Stimulated activated naive CD8-positive, alpha-beta T cell treated with anti-CD3 and anti-CD28 coated beads, Interleukin-15, Interleukin-2, amounts not matched to agents 100 U/mL and 50 U/mL, for 24 hours (primary cell): Measurements from ENCODE around the gene ESYT2.
"Not testable (repeated sequence)": the region's sequence is repeated elsewhere in the genome, so short reads cannot be mapped to it uniquely, and the experiment has no call there.

Experiments
- ATAC-seq: fragments of 150-1000 bp; cut with Tn5 transposase; one replicate; pipeline ENCODE4 v1.10.0; 2021
- DNase-seq: peaks from one replicate; pipeline ENCODE4 v3.0.0; 2021

The ESYT2 gene

DNA sequence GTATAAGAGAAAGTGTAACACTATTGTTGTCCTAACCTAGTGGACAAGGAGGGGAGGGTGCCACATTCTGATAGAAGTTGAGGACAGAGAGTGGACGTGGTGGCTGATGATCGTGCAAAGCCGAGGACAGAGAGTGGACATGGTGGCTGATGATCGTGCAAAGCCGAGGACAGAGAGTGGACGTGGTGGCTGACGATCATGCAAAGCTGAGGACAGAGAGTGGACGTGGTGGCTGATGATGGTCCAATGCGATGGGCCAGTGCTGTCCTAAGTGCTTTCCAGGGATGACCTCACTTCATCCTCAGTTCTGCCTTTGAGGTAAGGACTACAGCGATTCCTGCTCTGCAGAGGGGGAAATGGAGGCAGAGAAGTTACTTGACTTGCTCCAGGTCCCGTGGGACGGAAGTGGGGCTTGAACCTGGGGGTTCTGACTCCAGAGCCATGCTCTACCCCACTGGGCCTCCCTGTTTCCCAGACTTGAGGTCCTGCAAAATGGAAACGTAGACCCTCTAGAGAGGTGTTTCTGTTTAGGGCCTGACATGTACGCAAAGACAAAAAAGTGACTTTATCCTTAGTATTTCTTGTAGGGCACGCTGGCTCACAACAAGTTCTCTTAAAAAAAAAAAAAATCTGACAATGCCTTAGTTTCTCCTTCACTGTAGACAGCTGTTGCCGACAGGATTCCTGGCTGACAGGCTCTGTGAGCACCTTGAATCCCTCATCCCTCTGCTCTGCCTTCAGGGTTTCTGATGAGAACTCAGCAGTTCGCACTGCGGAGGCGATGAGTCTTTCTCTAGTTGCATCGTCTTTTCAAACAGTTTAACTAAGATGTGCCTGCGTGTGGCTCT, 104.4 kb downstream of the ESYT2 start:
- no peak for ATAC-seq
- DNase-seq: no peak

DNA sequence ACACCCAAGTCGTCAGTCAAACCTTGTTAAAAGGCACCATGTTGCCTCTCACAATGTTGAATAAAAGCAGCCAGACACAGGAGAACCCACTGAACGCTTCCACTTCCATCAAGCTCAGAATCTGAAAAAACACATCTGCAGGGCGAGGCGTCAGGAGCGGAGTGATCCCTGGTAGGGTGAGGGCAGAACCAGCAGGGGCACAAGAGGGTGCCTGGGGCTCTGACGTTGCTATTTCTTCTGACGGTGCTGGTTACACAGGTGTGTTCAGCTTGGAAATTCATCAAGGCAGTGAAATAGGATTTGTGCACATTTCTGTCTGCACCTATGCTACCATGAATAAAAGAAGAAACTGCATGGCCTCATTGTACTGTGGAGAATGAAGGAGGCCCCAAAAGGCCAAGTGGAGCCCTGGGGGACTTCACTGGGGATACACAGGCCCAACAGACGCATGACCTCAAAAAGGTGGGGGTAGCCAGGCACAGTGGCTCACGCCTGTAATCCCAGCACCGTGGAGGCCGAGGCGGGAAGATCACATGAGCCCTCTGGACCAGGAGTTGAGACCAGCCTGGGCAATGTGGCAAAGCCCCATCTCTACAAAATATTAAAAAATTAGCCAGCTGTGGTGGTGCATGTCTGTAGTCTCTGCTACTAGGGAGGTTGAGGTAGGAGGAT, 105.5 kb downstream of the ESYT2 start:
- no peak for ATAC-seq
- no peak for DNase-seq

DNA sequence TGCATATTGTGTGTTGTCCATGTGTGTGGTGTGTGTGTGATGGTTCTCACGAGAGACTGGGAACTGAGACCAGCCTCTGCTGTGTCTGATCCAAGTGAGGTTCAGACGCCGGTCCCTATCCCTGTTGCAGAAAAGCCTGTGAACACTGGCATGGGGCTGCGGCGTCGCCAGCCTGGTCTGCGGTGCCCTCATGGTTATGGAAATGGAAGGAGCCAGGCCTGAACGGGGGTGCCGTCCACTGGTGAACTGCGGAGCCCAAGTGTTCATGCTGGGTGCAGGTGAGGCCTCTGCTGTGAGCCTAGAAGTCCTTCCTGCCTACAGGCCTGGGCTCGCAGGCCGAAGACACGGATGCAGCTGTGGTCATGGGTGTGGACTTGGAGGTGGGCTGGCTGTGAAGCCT, 106.0 kb downstream of the ESYT2 start:
- no peak for DNase-seq
- ATAC-seq: no peak

DNA sequence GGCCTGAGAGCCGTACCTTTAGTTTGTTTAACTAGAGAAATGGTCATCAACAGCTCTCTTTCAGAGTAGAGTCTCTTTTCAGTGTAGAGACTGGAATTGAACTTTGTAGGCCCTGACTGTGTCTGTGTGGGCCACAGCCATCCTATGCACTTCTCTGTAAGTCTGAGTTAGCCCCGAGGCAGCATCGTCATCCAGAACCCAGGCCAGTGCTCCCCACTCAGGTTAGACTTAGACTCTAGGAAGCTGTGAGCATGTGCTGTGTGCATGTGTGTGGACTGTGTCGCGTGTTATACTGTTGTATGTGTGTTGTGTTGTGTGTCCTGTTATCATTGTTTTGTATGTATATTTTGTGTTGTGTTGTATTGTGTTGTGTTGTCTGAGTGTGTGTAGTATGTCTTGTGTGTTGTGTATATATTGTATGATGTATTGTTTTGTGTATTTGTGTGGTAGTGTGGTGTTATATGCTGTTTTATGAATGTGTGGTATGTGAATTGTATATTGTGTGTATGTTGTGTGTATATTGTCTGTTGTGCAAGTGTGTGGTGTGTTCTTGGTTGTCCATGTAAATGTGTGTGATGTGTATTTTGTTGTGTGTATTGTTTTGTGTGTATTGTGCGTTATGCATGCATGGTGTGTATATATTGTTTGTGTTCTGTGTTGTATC, 106.6 kb downstream of the ESYT2 start:
- ATAC-seq: no peak
- DNase-seq: no peak

DNA sequence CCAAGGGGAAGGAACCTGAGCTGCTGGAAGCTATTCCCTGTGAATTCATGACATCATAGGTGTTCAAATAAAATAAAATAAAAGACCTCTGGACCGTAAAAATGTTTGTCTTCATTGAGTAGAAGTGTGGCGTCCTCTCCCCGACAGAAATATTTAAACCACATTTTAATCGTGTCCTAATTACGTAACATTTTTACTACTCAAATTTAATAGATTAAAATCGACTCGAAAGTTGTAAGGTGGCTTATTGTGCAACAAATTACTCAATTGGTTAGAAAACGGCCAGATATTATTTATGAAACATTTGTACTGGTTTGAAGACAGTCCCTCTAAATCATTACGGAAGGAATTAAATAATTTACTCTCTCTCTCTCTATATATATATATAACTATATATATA, 109.2 kb downstream of the ESYT2 start:
- ATAC-seq (no peak), DNase-seq (no peak)

DNA sequence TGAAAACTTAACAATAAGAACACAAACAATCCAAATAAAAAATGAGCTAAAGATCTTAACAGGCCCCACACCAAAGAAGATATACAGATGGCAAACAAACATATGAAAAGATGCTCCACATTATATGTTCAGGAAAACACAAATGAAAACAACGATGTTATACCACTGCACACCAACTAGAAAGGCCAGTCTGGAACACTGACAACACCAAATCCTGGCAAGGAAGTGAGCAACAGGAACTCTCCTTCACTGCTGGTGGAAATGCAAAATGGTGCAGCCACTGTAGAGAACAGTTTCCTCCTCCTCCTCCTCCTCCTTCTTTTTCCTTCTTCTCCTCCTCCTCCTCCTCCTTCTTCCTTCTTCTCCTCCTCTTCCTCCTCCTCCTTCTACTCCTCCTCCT, 112.5 kb downstream of the ESYT2 start:
- no peak for DNase-seq
- ATAC-seq: no peak

DNA sequence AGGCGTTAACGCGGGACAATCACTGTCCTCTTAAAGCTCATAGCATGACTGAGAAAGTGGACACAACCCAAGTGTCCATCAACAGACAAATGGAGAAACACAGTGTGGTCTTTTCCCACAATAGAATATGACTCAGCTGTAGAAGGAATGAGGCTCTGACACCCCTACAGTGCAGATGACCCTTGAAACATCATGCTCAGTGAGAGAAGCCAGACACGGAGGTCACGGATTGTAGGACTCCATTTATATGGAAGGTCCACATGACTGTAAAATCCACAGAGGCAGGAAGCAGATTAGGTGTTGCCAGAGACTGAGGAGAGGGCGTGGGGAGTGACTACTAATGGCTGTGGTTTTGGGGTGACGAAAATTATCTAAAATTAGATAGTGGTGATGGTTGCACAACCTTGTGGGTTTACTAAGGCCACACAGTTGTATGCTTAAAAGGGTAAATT, 118.6 kb downstream of the ESYT2 start:
- DNase-seq (no peak), ATAC-seq (no peak)

DNA sequence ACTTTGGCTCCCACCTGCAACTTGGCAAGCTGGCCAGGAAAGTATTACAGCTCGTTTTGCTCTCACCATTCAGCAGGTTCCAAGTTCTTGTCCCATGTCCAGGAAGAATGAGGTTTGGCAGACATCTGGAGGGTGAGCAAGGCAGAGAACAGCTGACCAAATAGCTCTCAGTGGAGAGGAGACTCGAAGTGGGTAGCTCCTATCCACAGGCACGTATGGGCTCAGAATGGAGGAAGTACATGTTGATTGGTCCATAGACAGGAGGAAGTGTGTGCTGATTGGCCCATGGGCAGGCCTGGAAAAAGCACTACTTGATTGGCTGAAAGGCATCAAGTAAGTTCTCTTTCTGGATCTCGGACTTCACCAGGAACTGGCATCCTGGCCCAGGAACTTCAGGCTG, 121.7 kb downstream of the ESYT2 start:
- ATAC-seq: no peak
- DNase-seq: no peak

DNA sequence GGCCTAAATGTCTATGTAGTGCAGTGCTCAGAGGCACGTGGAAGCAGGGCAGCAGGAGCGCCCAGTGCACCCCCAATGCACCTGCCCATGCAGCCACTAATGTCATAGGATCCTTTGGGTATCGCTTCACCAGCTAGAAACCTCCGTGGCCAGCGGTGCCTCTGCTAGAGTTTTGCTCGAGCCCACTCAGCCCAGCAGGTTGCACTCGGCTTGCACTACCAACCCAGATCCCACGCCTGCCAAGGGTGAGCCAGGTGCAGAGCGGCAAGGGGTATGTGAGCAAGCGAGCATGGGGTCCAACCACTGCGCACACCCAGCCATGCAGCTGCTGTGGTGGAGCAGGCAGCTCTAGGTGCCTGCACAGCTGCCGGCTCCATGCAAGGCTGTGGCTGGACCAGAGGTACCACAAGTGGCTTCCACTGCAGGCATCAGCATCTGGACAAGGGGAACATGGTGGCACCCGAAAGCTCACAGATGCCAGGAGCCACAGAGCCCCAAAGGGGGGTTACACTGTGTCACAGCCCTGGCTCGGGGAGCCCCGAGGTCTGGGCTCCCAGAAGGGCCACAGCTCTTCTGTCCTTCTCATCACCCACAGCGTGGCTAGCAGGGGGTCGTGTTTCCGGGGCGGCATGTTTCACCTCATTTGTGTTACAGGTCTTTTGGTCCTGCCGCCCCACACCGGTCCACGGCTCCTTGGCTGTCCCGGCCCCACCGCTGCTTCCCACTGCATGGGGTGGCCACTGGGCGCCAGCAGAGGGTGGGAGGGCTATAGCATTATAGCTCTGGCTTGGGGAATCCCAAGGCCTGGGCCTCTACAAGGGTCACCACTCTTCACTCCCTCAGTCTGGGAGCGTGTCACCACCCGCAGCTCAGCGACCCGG, 122.4 kb downstream of the ESYT2 start:
- no peak for DNase-seq
- no peak for ATAC-seq

DNA sequence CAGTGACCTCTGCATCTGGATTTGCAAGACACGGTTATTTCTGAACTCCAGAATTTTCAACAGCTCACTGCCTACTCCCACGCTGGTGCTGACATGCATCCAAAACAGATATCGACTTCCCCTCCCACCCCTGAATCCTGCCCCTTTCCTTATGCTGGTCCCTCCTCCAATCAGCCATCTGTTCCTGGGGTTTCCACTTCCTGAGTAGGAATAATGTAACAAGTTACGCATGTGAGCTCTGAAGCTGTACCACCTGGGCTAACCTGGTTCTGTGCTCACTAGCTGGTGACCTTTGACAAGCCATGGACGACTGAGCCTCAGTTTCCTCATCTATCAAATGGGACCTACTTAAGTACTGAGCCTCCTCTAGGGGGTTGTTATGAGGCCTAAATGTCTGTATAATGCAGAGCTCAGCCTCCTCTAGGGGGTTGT, 123.0 kb downstream of the ESYT2 start:
- no peak for ATAC-seq

DNA sequence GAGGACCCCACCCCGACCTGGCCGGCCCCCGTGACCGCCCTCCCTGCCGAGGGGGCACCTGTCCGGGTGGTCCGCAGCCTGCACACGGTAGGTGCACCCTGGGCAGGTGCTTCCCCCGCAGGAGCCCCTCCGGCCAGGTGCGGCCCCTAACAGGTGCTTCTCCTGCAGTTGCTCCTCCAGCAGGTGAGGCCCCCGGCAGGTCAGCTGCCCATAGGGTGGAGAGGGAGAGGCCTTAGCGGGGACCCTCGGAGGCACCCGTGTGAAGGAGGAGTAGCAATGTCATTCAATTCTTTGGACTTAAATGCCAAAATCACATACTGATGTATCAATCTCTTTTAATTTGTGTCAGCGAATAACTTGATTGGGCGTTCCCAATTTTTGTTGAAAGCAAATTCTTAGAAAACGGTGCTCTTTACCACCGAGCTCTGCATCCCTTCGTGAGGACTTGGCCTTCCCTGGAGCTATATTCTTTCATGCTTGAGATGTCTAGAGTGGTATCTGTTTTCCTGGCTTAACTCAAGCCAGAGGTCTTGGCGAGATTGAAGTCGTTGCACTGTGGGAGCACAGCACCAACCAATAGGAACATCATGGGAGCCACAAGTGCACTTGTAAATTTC, 124.0 kb downstream of the ESYT2 start:
- DNase-seq (no peak), ATAC-seq (no peak)

More for the DNA sequence above, 123.0 kb downstream of the ESYT2 start:
- no peak for DNase-seq

DNA sequence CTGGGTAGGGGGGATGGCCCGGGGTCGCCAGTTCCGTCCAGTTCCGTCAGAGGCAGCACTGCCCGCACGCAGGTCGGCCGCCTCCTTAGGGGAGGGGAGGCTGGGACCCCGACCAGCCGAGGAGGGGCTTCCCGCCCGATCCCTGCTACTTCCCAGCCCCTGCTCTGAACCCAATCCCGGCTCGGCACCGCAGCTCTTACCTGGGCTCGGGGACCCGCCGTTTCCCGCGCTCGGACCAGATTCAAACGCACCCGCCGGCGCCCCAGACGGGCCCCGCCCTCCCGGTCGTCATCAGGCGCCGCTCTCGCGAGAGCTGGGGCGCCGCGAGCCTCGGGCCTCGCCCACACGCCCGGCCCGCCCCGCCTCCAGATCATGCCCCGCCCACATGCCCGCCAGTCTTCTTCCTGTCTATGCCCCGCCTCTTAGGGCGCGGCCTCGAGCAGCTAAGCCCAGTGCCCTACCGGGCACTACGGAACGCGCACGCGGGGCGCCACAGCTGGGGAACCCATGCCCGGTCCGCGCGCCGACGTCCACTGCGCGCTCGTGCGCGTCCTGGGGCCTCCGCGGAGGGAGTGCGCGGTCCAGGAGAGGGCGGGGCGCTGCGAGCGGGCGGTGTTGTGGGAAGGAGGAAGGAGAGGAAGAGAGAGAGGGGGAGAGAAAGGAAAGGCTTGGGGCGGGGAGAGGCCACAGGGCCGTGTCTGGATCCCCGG, 124.6 kb downstream of the ESYT2 start, which contains the start of gene NCAPG2:
NCAPG2 (minus strand) TSS at position 281 of the 710 bp plus-strand sequence. CDS start 2,905 bp downstream, outside the sequence.
- DNase-seq: peak; percentile 98

DNA sequence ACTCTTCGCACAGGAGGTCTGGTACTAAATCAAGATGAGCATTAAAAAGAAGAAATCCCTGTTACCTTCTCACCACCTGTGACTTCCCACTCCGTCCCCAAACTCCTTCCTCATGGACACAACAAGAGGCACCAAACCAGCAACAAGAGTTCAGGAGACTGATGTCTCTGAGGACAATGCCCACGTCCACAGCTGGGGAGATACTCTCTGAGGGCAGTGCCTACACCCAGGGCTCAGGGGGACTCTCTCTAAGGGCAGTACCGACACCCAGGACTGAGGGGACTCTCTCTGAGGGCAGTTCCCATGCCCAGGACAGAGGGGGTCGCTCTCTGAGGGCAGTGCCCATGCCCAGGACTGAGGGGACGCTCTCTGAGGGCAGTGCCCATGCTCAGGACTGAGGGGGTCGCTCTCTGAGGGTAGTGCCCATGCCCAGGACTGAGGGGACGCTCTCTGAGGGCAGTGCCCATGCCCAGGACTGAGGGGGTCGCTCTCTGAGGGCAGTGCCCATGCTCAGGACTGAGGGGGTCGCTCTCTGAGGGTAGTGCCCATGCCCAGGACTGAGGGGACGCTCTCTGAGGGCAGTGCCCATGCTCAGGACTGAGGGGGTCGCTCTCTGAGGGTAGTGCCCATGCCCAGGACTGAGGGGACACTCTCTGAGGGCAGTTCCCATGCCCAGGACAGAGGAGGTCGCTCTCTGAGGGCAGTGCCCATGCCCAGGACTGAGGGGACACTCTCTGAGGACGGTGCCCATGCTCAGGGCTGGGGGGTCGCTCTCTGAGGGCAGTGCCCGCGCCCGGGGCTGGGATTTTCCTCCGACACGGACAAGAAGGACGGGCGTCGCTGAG, 125.4 kb downstream of the ESYT2 start:
- DNase-seq, ATAC-seq: not testable (repeated sequence)

More for the DNA sequence above, 124.6 kb downstream of the ESYT2 start, which contains the start of gene NCAPG2:
- peak; percentile 98 for ATAC-seq

DNA sequence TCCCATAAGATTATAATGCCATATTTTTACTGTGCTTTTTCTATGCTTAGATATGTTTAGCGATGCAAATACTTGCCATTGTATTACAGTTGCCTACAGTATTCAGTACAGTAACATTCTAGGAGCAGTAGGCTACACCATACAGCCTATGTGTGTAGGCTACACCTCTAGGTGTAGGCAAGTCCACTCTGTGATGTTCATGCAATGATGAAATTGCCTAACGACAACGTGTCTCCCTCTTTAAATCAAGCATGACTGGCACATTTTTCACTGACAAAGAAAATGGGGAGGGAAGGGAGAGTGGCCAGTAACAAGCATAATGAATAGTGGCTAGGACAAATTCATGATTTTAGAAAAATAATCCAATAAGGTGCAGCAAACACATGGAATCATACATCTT, 126.4 kb downstream of the ESYT2 start:
- no peak for ATAC-seq
- DNase-seq: no peak

DNA sequence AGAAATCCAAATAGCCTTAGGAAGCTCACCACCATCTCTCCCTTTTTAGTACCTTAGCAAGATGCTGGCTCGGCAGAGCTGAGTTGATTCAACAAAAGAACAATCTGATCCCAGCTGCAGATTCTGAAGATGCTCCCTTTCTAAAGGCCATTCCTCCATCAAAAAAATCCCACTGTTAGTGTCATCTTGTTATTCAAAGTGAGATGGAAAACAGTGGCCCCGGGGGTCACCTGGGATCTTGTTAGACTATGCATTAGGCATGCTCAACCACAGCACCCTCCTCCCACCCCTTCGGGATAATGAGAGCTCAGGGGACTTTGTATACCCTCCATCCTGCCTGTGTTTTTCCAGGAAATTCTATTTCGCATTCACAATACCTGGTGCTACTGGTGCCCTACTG, 127.1 kb downstream of the ESYT2 start:
- ATAC-seq (no peak), DNase-seq (no peak)

DNA sequence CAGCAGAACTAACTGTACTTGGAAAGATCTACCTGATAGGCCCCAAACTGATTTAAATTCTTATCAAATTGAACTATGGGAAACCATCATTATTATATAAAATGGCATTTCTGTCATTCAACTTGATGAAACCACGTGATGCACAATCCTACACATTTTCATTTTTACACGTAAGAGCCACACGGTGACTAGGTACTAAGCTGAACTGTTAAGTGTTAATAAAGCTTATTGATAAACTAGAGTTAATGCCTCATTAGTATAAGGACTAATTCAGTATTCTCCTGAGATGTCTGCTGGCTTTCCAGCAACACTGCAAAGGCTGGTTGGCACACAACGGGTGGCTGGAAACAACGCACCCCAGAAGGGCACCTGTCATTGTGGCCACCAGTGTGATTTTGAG, 129.3 kb downstream of the ESYT2 start:
- ATAC-seq: no peak
- no peak for DNase-seq

DNA sequence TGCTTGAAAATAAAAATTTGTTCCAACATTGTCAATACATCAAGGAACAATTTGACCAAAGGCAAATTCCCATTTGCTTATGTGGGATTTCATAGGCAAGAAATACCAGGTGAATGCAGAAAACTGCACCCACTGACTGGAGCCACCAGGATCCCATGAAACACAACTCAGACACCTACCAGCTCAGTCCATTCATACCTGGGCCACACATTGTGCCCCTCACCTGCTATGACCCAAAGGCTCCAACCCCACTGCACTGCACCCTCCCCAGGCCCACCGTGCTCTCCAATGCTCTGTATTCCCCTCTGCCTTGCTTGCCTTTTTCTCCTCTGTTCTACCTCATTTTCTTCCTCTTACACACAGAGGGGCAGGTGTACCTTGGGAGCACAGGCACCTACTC, 130.0 kb downstream of the ESYT2 start:
- no peak for DNase-seq
- ATAC-seq: no peak

DNA sequence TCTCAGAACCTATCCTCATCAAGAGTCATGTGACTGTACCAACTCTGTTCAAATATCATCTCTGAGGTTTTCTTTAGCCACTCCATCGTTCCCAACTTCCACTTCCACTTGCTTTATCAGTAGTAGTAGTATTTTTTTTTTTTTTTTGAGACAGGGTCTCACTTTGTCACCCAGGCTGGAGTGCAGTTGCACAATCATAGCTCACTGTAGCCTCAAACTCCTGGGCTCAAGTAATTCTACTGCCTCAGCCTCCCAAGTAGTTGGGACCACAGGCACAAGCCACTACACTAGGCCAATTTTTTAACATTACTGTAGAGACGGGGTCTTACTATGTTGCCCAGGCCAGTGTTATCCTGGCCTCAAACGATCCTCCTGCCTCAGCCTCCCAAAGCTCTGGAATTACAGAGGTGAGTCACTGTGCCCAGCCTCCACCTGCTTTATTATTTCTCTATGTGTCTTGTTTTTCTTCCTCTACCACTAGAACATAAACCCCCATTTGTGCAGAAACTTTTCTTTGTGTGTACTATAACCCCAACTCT, 130.6 kb downstream of the ESYT2 start:
- DNase-seq (no peak), ATAC-seq (no peak)

DNA sequence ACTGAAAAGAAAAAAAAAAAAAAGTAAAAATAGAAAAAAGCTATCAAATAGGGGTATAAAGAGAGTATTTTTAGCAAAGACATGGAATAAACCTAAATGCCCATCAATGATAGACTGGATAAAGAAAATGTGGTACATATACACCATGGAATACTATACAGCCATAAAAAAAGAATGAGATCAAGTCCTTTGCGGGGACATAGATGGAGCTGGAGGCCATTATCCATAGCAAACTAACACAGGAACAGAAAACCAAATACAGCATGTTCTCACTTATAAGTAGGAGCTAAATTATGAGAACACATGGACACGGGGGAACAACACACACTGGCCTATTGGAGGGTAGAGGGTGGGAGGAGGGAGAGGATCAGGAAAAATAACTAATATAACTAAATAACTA, 131.7 kb downstream of the ESYT2 start:
- not testable (repeated sequence) for ATAC-seq

More for the DNA sequence above, 131.7 kb downstream of the ESYT2 start:
- DNase-seq: not testable (repeated sequence)
